RCC 7860 (cell line): ENCODE measurements around the gene DUXA.
"Not testable (repeated sequence)": the region's sequence is repeated elsewhere in the genome, so short reads cannot be mapped to it uniquely, and the experiment has no call there.

Experiments used
- DNase-seq: peaks from one replicate; pipeline ENCODE4 v3.0.0-alpha.2; 2015; ENCODE audit warnings: low spot score
- FAIRE-seq: peaks from 2 replicates; lab custom pipeline; 2012; peaks lifted over from hg19 to GRCh38; lab: Jason Lieb, UNC

Gene DUXA

DNA sequence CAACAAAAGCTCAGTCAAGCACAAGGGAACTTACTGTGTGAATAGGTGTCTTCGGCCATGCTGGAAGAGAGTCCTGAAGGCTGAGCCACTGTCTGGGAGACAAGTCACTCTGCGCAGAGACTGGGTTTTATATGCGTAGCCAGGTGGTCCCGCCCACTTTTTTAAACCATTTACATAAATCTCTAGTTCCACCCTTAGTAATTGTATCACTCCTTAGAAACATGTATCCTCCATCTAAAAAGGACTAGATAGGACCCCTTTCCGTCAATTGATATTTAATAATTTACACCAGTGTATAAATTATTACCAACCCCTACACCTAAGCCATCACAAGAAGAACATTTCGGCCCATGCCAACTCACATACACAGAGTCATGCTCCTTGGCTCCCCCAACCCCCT is at the start of gene DUXA:
DUXA (minus strand) TSS at position 101 of the 400 bp plus-strand sequence; CDS start at position 59, 42 bp downstream.
- DNase-seq: no peak
- FAIRE-seq: no peak

DNA sequence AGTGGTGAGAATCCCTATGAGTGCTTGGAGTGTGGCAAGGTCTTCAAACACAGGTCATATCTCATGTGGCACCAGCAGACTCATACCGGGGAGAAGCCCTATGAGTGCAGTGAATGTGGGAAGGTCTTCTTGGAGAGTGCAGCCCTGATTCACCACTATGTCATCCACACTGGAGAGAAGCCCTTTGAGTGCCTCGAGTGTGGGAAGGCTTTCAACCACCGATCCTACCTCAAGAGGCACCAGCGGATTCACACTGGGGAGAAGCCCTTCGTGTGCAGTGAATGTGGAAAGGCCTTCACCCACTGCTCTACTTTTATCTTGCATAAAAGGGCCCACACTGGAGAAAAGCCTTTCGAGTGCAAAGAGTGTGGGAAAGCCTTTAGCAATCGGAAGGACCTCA is 44.8 kb upstream of the DUXA start:
- FAIRE-seq (no peak), DNase-seq (no peak)

GRCh38 chr19:57210381-57210780 is 43.1 kb upstream of the DUXA start:
- FAIRE-seq (no peak), DNase-seq (no peak)

DNA sequence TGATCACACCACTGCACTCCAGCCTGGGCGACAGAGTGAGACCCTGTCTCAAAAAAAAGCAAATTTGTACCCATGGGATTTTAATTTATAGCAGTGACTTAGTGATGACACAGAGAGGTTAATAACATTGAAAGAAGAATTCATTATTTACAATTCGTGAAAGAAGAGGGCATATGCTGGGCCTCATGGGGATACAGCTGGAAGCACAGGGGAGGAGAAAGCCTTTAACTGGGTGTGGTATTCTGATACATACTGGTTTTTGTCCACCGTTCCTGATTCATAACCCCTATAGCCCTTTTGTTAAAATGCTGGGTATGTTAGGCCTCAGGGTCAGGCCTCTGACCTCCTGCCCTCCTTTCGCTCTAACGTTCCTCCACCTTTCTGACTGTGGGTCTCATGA is 34.9 kb upstream of the DUXA start:
- no peak for DNase-seq
- FAIRE-seq: no peak

DNA sequence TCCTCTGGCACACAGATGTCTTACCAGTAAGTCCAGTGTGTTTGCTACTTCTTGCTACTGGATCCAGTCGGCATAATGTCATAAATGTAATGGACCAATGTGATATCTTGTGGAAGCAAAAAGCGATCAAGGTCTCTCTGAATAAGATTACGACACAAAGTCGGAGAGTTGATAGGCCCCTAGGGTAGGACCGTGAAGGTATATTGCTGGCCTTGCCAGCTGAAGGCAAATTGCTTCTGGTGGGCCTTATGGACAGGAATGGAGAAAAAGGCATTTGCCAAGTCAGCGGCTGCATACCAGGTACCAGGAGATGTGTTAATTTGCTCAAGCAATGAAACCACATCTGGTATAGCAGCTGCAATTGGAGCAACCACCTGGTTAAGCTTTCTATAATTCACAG is 30.6 kb upstream of the DUXA start:
- FAIRE-seq, DNase-seq: not testable (repeated sequence)

GRCh38 chr19:57192993-57193392 is 25.7 kb upstream of the DUXA start:
- FAIRE-seq (no peak), DNase-seq (no peak)

DNA sequence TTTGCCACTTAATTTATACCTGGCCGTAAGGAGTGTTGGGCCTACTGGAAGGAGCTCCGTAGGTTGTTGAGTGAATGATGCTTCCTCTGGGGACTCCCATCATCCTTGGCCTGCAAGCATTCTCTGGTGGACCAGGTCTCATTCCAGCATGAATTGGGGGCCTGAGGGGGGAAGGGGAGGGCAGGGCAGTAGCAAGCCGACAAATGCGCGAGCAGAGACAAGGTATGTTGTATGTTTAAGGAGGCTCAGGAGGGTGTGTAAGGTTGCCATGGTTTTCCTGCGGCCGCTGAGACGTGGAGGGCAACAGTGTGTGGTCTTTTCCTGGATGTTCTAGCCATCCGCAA is 24.8 kb upstream of the DUXA start:
- no peak for FAIRE-seq
- no peak for DNase-seq

DNA sequence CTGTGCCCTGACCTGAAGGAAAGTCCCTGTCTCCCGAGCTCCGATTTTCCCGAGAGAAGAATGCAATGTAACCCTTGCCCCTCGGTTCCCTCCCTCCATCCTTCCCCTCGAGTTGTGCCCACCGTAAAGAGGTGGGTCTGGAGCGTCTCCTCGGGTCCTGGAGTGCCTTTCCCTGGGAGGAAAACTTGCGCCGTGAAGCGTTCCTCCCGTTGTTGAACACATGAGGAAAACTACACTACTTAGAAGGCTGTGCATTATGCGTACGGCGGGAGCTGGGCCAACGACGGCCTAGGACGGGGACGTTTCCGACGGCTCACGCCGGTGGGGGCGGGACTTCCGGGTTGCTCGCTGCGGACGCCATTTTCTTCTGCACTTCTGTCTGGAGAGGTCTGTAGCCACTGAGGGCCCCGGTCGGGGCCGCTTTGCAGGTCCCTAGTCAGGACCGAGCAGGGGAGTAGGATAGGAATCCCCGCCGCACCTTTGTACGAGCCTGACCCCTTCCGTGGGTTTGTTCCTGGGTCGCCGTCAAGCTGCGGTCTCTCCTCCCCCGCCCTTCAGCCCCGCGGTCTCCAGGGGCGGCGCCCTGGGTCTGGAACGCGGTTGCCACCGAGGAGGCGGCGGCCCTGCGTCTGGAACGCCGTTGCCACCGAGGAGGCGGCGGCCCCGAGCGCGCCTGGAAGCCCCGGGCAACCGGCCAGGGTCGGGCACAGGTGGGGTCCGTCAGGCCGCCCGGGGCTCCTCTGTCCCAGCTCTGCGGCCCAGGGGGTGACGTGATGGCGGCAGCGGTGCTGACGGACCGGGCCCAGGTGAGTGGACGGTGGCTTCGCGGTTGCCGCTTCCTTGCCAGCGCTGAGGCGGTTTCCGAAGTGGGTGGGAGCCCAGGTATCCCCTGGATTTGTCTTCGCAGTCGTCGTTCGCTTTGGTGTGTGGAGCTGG is 24.1 kb upstream of the DUXA start, which contains the start of gene ZNF264:
ZNF264 (plus strand) TSS at position 360 of the 936 bp plus-strand sequence; CDS start at position 774, 414 bp downstream.
- FAIRE-seq: no peak

DNA sequence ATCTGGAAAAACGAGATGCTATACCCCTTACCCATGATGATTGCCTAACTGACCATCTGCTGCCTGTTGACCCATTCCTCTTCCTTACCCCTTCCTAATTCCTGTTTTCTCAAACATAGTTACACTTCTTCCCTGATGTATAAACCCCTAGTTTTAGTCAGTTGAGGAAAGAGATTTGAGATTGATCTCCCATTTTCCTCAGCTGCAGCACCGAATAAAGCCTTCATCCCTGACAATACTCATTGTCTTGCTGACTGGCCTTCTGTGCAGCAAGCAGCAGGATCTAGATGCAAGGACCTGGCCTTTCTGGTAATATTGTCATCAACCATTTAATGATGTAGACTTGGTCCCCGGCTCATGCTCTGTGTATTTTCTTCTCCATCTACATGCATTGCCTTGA is 23.0 kb upstream of the DUXA start:
- DNase-seq (no peak), FAIRE-seq (no peak)

More for the DNA sequence above, 24.1 kb upstream of the DUXA start, which contains the start of gene ZNF264:
- DNase-seq: peak; percentile 52

- DNase-seq (no peak), FAIRE-seq (no peak)
Measured at GRCh38 chr19:57171551-57172081, 4.3 kb upstream of the DUXA start.

DNA sequence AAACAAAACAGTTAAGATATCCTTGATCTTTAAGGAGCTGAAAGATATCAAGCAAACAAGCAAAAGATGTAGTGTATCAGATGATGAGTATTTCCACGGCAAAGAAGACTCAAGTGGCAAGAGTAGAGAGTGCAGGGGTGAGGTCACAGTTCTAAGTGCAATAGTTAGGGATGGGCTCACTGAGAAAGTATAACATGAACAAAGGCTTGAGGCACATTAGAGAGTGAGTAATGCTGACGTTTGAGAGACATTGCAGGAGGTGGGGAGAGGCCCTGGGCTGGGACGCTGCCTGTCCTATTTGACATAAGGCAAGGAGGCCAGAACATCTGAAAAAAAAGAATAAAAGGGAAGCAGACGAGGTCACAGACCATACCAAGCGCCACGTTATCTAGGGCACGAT is 1.4 kb downstream of the DUXA start:
- DNase-seq: no peak
- no peak for FAIRE-seq

- FAIRE-seq (no peak), DNase-seq (no peak)
Measured at GRCh38 chr19:57161985-57162539, 5.2 kb downstream of the DUXA start.

DNA sequence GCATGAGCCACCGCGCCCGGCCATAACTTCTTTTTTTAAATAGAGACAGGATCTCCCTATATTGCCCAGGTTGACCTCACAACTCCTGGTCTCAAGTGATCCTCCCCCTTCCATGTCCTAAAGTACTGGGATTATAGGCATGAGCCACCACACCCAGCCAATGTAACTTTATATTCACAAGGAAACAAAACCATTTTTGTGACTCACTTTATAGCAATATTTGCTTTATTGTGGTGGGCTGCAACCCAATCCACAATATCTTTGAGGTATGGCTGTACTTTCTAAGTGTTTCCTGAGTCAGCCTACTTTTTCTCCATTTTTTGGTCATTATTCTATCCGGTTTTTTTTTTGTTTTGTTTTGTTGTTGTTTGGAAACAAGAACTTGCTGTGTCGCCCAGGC is 14.4 kb downstream of the DUXA start:
- FAIRE-seq: no peak
- no peak for DNase-seq

DNA sequence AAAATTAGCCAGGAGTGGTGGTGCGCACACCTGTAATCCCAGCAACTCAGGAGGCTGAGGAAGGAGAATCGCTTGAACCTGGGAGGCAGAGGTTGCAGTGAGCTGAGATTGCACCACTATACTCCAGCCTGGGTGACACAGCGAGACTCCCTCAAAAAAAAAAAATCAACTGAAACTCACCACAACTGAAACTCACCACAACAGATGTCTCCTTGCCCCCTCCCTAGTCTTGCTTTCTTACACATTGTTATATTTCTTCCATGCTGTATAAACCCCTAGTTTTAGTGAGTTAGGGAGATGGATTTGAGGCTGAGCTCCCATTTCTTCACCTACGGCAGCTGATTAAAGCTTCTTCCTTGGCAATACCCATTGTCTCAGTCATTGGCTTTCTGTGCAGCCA is 25.6 kb downstream of the DUXA start:
- no peak for FAIRE-seq
- DNase-seq: no peak

DNA sequence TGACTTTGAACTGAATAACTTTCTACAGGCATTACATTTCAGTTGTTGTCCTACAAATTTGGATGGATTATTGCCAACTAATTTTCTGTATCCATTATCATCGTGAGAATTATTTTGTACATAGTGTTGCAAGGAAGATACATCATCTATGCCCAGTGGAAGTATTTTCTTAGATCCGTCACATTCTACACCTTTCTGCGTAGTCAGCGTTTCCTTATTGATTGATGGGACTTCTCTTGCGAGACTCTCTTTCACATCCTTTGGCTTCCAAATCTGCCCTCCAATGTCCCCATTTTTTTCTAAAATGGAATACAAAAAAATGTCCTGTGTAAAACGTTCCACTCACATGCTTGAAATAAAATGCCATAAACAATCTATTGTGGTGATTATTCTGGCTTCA is 31.5 kb downstream of the DUXA start:
- no peak for DNase-seq
- no peak for FAIRE-seq

DNA sequence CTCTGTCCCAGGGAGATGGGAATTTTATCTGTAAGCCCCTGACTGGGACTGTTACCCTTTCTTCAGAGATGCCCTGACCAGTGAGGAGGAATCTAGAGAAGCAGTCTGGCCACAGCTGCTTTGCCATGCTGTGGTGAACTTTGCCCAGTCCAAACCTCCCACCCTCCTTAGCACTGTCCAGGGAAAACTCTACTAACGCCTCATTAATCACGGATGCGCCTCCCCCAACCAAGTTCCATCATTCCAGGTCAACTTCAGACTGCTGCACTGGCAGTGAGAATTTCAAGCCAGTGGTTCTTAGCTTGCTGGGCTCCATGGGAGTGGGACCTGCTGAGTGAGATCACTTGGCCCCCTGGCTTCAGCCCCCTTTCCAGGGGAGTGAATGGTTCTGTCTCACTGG is 39.9 kb downstream of the DUXA start:
- not testable (repeated sequence) for FAIRE-seq

GRCh38 chr19:57123882-57124281 is 43.4 kb downstream of the DUXA start:
- FAIRE-seq (no peak), DNase-seq (no peak)

More for the DNA sequence above, 39.9 kb downstream of the DUXA start:
- not testable (repeated sequence) for DNase-seq

DNA sequence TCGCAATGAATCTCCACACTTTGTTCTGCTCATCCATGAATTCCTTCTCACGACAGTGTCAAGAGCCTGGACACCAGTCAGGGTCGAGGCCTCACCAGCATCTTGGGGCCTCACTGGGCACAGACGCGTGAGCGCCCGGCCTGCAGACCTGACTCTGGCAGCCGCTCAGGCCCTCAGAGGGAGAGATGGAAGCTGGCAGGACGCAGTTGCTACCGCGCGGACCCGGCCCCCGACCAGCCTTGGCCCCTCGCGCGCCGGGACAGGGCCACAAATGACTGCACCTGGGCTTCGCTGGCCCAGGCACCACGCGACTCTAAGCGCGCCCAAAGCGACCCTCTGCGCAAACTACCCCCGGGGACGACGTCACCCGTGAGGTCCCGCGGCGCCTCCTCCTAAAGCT is 48.4 kb downstream of the DUXA start:
- FAIRE-seq (no peak), DNase-seq (no peak)

GRCh38 chr19:57113501-57113900 is 53.8 kb downstream of the DUXA start:
- not testable (repeated sequence) for FAIRE-seq, DNase-seq

DNA sequence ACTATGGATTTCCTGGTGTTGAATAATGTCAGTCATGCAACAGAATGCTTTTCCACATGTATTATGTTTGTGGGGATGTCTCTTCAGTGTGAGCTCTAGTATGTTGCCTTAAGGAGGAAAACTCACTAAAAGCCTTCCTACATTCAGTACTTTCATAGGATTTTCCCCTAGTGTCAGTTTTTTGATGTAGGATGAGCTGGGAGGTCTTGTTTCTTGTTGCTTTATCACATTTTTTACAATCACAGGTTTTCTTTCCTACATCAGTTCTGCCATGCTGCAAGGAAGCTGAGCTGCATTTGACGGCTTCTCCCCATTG is 56.0 kb downstream of the DUXA start:
- FAIRE-seq (no peak), DNase-seq (no peak)

DNA sequence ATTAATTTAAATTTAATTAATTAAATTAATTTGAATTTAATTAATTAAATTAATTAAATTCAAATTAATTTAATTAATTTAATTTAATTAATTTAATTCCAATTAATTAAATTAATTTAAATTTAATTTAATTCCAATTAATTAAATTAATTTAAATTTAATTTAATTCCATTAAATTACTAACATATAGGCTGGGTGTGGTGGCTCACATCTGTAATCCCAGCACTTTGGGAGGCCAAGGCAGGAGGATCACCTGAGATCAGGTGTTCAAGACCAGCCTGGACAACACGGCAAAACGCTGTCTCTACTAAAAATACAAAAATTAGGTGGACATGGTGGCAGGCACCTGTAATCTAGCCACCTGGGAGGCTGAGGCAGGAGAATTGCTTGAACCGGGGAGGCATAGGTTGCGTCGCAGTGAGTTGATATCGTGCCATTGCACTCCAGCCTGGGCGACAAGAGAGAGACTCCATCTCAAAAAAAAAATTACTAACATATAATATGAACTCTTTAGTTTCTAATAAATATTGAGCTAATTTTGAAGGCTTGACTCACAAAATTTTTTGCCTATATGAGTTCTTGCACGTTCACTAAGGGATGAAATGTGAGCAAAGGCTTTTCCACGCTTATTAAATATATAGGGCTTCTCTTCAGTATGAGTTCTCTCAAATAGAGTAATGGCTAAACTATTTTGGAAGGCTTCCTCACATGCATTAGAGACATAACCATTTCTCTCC is 56.5 kb downstream of the DUXA start:
- DNase-seq (no peak), FAIRE-seq (no peak)
